ENCODE results near the gene PTGFRN. TPM values are rescaled to one million over a fixed set of nuclear protein-coding genes. Genes with fewer than 3 reads are reported as not detected.

PTGFRN gene
- total RNA-seq, 2 donors from 2014 or later = 37.1 to 70.7 TPM

DNA sequence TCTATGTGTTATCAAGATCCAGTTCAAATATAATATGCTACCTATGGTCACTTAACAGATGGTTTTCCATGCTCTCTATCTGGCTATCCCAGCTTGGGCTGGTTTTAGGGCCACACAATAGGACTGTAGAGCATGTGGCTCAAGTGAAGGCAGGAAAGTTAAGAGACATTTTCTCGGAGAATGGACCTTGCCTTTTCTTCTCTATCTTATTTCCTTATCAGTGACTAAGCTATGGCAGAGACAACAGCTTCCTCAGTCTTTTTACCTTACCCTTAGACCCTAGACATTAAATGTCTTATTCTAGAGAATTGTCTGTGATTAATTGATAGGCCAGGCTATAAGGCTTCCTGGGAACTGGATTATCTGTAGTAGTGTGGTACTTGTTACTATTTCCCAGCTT, 120.0 kb downstream of the PTGFRN start:
- no peak for DNase-seq (ENCODE audit: low spot score)
- Histone ChIP-seq H3K4me1 (replicated peaks) (no peaks in the 10 kb centered on the region), H3K9me3 (no peaks in the 10 kb centered on the region), H3K4me3 (no peak overlapping the region), H3K27ac (no peak overlapping the region), H3K27me3 (replicated peaks; ENCODE audit: insufficient read depth) (no peaks in the 10 kb centered on the region), H3K36me3 (no peaks in the 10 kb centered on the region)
- TF ChIP-seq POLR2AphosphoS5 (IDR thresholded peaks at IDR 0.05) (no peak), POLR2A (IDR thresholded peaks at IDR 0.05) (no peak), CTCF (IDR thresholded peaks at IDR 0.05) (no peak)
- intact Hi-C loops (cut with DNase I) = no loop called here
- WGBS = 94% methylated on average over 1 of the region's 1 CpG

DNA sequence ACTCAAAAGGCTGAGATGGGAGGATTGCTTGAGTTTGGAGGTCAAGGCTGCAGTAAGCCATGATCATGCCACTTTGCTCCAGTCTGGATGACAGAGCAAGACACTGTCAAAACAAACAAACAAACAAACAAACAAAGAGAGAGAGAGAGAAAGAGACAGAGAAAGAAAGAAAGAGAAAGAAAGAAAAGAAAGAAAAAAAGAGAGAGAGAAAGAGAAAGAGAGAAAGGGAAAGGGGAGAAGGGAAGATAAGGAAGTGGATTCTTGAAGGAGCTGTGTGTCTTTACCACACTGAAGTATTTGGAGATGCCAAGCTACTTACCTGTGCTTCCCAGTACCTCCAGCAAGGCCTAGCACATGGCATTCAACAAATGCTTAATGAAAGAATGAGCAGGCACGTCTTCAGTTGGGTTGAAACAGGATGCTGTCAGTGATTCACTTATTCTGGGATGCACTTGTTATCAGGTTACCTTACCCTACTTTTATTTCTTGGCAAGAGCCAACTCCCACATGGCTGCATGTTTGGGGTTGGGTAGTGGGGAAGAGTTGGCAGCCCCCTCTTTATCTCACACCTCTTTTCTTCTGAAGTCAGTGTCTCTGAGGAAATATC, 120.7 kb downstream of the PTGFRN start:
- H3K36me3 ChIP-seq = no peaks in the 10 kb centered on the region

GRCh38 chr1:117032266-117032665, 122.5 kb downstream of the PTGFRN start:
- Histone ChIP-seq H3K27ac (no peak overlapping the region), H3K9me3 (no peaks in the 10 kb centered on the region), H3K4me3 (no peak overlapping the region), H3K4me1 (replicated peaks) (no peaks in the 10 kb centered on the region), H3K27me3 (replicated peaks; ENCODE audit: insufficient read depth) (no peaks in the 10 kb centered on the region), H3K36me3 (no peaks in the 10 kb centered on the region)
- 98% methylated on average over 3 of the region's 3 CpGs for WGBS
- intact Hi-C loops (cut with DNase I) = no loop called here
- DNase-seq (ENCODE audit: low spot score) = no peak
- TF ChIP-seq POLR2AphosphoS5 (IDR thresholded peaks at IDR 0.05) = no peak
- TF ChIP-seq POLR2A (IDR thresholded peaks at IDR 0.05) = no peak
- no peak for TF ChIP-seq CTCF (IDR thresholded peaks at IDR 0.05)

More for the DNA sequence above, 120.7 kb downstream of the PTGFRN start:
- TF ChIP-seq POLR2A (IDR thresholded peaks at IDR 0.05) (no peak), POLR2AphosphoS5 (IDR thresholded peaks at IDR 0.05) (no peak), CTCF (IDR thresholded peaks at IDR 0.05) (no peak)
- Histone ChIP-seq H3K9me3 (no peaks in the 10 kb centered on the region), H3K27me3 (replicated peaks; ENCODE audit: insufficient read depth) (no peaks in the 10 kb centered on the region), H3K4me3 (no peak overlapping the region), H3K4me1 (replicated peaks) (no peaks in the 10 kb centered on the region), H3K27ac (no peak overlapping the region)
- intact Hi-C loops (cut with DNase I) = no loop called here
- no peak for DNase-seq (ENCODE audit: low spot score)
- 67% methylated on average over 1 of the region's 1 CpG for WGBS

DNA sequence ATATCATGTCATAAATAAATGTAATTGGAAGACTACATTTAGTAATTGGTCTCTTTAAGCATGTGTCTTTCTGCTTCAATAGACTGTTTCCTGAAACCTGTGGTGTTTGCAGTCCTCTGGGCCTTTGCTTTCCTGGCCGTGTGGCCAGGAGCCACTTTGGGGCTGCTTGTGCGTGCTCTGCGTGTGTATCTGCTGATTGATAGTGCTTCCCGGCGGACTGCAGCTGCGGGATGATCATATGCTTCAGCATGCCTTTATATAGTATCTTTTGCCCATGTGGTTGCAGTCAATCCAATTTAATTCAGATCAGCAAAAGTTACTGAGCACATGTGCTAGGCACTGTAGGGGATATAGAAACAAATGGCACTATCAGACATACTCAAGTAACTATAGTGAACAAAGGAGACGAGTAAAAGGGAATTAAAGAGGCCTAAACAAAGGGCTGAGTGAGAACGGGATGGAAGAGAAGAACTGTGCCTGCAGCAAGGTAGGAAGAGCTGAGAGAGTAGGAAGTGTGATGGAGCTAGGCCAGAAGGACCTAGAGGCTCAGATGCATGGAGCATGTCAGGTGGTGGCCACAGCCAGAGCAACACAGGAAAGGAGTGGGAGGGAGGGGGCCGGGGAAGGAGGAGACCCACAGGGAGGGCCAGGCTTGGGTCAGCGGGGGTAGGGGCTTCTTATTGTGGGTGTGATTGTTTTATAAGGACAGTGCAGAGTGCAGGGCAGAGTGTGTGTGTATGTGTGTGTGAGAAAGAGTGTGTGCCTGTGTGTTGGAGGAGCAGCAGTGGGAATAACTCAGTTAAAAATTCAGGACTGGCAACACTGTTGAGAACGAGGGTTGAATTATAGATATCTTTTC, 123.2 kb downstream of the PTGFRN start:
- TF ChIP-seq POLR2A (IDR thresholded peaks at IDR 0.05) = no peak
- no peak for TF ChIP-seq POLR2AphosphoS5 (IDR thresholded peaks at IDR 0.05)
- TF ChIP-seq CTCF (IDR thresholded peaks at IDR 0.05) = no peak
- WGBS = 83% methylated on average over 11 of the region's 11 CpGs
- intact Hi-C loops (cut with DNase I) = no loop called here
- Histone ChIP-seq H3K27ac (no peak overlapping the region), H3K4me1 (replicated peaks) (no peaks in the 10 kb centered on the region), H3K4me3 (no peak overlapping the region), H3K27me3 (replicated peaks; ENCODE audit: insufficient read depth) (no peaks in the 10 kb centered on the region), H3K36me3 (no peaks in the 10 kb centered on the region), H3K9me3 (no peaks in the 10 kb centered on the region)
- no peak for DNase-seq (ENCODE audit: low spot score)
